IMR-90 (cell line): ENCODE results near the gene PKP3. TPM values are rescaled to one million over a fixed set of nuclear protein-coding genes. Genes with fewer than 3 reads are reported as not detected.

Source experiments
- ATAC-seq: fragments of 200-7000 bp; cut with Tn5 transposase; 2 replicates; pipeline ENCODE4 v1.9.1; 2020; ENCODE audit warnings: low read depth, mild to moderate bottlenecking, moderate library complexity
- BruUV-seq: library from RNA; stranded (reverse); fragments of 400-500 nt; replicated peaks from 2 replicates; lab custom pipeline; 2021; lab: Mats Ljungman, UMichigan
- CTCF ChIA-PET: fragments of 300-600 bp; formaldehyde crosslinking; extraction: SDS; loops from one replicate; lab custom pipeline; 2021; ENCODE audit warnings: antibody characterized with exemption; lab: Yijun Ruan, JAX
- POLR2A ChIA-PET: fragments of 300-600 bp; sonication (Branson Sonifier 250); formaldehyde crosslinking; loops from one replicate; lab custom pipeline; 2022; ENCODE audit warnings: antibody characterized with exemption; ENCODE audit not compliant: unreplicated experiment; lab: Charles Lee
- DNase-seq: peaks from one replicate; pipeline ENCODE4 v3.0.0; 2013
- H2AFZ ChIP-seq: replicated peaks from 2 replicates; pipeline ENCODE3; 2013; ENCODE audit warnings: low read length, mild to moderate bottlenecking; ENCODE audit not compliant: poor library complexity
- H2AK5ac ChIP-seq: 2 replicates; pipeline ENCODE4 v1.6.1; 2013; ENCODE audit warnings: low read depth, low read length, inconsistent platforms
- H2AK9ac ChIP-seq: replicated peaks from 2 replicates; pipeline ENCODE3; 2013; ENCODE audit warnings: mild to moderate bottlenecking, low read depth, low read length, moderate library complexity; ENCODE audit not compliant: poor library complexity
- H2BK120ac ChIP-seq: 2 replicates; pipeline ENCODE4 v1.6.1; 2013; ENCODE audit warnings: low read depth, low read length, inconsistent platforms
- H2BK15ac ChIP-seq: 3 replicates; pipeline ENCODE4 v1.6.1; 2013; ENCODE audit warnings: low read depth, low read length, inconsistent platforms
- H2BK20ac ChIP-seq: 2 replicates; pipeline ENCODE4 v1.6.1; 2013; ENCODE audit warnings: low read depth, mild to moderate bottlenecking, inconsistent platforms, low read length, moderate library complexity
- H2BK5ac ChIP-seq: 2 replicates; pipeline ENCODE4 v1.6.1; 2013; ENCODE audit warnings: mild to moderate bottlenecking, low read depth, low read length, inconsistent platforms; ENCODE audit not compliant: poor library complexity, severe bottlenecking
- H3K14ac ChIP-seq: replicated peaks from 2 replicates; pipeline ENCODE4 v1.6.1; 2013; ENCODE audit warnings: low read depth, low read length, inconsistent platforms
- H3K18ac ChIP-seq: 2 replicates; pipeline ENCODE4 v1.6.1; 2013; ENCODE audit warnings: low read depth, low read length, control low read depth
- H3K23ac ChIP-seq: 2 replicates; pipeline ENCODE4 v1.6.1; 2013; ENCODE audit warnings: low read depth, low read length, inconsistent platforms
- H3K27ac ChIP-seq: 2 replicates; pipeline ENCODE4 v1.5.1; 2013; ENCODE audit warnings: mild to moderate bottlenecking, control low read depth, low read length; ENCODE audit not compliant: insufficient read depth
- H3K27me3 ChIP-seq: 2 replicates; pipeline ENCODE4 v1.6.1; 2013; ENCODE audit warnings: low read length; ENCODE audit not compliant: control insufficient read depth, insufficient read depth
- H3K36me3 ChIP-seq: 2 replicates; pipeline ENCODE4 v1.6.1; 2013; ENCODE audit warnings: low read length, mixed read lengths; ENCODE audit not compliant: control insufficient read depth, insufficient read depth
- H3K4ac ChIP-seq: 2 replicates; pipeline ENCODE4 v1.6.1; 2013; ENCODE audit warnings: low read depth, low read length, inconsistent platforms
- H3K4me1 ChIP-seq: 2 replicates; pipeline ENCODE4 v1.6.1; 2013; ENCODE audit warnings: low read length, mixed read lengths; ENCODE audit not compliant: control insufficient read depth, insufficient read depth
- H3K4me2 ChIP-seq: 2 replicates; pipeline ENCODE4 v1.6.1; 2013; ENCODE audit warnings: low read depth, mild to moderate bottlenecking, control low read depth, low read length, moderate library complexity
- H3K4me3 ChIP-seq: 2 replicates; pipeline ENCODE4 v1.5.1; 2013; ENCODE audit warnings: low read depth, mild to moderate bottlenecking, control low read depth, low read length, moderate library complexity; ENCODE audit not compliant: insufficient read depth
- H3K56ac ChIP-seq: 2 replicates; pipeline ENCODE4 v1.6.1; 2013; ENCODE audit warnings: low read length, inconsistent platforms; ENCODE audit not compliant: insufficient read depth; ENCODE audit errors: extremely low read depth
- H3K79me1 ChIP-seq, 2 experiments: 2 replicates each; pipeline ENCODE4 v1.6.1; 2013; ENCODE audit warnings: low read length in 2 of 2, inconsistent platforms in 1 of 2, low read depth in 1 of 2
- H3K9ac ChIP-seq: 2 replicates; pipeline ENCODE4 v1.6.1; 2013; ENCODE audit warnings: low read depth, low read length, control low read depth
- H3K9me1 ChIP-seq: 2 replicates; pipeline ENCODE4 v1.6.1; 2013; ENCODE audit warnings: low read length, inconsistent platforms; ENCODE audit not compliant: insufficient read depth
- H3K9me3 ChIP-seq: 2 replicates; pipeline ENCODE4 v1.6.1; 2013; ENCODE audit warnings: low read length; ENCODE audit not compliant: control insufficient read depth, insufficient read depth
- H4K20me1 ChIP-seq: 2 replicates; pipeline ENCODE4 v1.6.1; 2013; ENCODE audit warnings: low read length, inconsistent platforms; ENCODE audit not compliant: insufficient read depth
- H4K5ac ChIP-seq: 2 replicates; pipeline ENCODE4 v1.6.1; 2013; ENCODE audit warnings: mild to moderate bottlenecking, low read depth, low read length, control low read depth
- H4K8ac ChIP-seq, 2 experiments: 2 replicates each; pipeline ENCODE4 v1.6.1; 2013; ENCODE audit warnings: low read depth in 2 of 2, low read length in 2 of 2, control low read depth in 1 of 2, inconsistent platforms in 1 of 2
- H4K91ac ChIP-seq: 2 replicates; pipeline ENCODE4 v1.6.1; 2013; ENCODE audit warnings: low read depth, low read length, inconsistent platforms; ENCODE audit not compliant: insufficient read depth
- CEBPB ChIP-seq: IDR thresholded peaks from 2 replicates; pipeline ENCODE4 v1.6.1; 2012; ENCODE audit warnings: low read depth, low read length, improper control_type of control experiment
- ELK1 ChIP-seq: fragments of 150-350 bp; IDR thresholded peaks from 2 replicates; pipeline ENCODE4 v1.6.1; 2016; ENCODE audit warnings: low read depth, mild to moderate bottlenecking, low read length, moderate library complexity, borderline replicate concordance
- MAZ ChIP-seq: IDR thresholded peaks from 2 replicates; pipeline ENCODE4 v1.6.1; 2012; ENCODE audit warnings: low read depth, mild to moderate bottlenecking, low read length, improper control_type of control experiment, moderate library complexity, borderline replicate concordance
- MXI1 ChIP-seq: IDR thresholded peaks from 2 replicates; pipeline ENCODE4 v1.6.1; 2012; ENCODE audit warnings: low read depth, mild to moderate bottlenecking, low read length, moderate library complexity, borderline replicate concordance
- WGBS, 2 experiments: methylation state at CpG; one replicate each; pipeline versions ENCODE4 v1.1.5 to v1.1.7; 2013; ENCODE audit warnings: missing lambda C conversion rate in 2 of 2; ENCODE audit not compliant: insufficient read length in 1 of 2; ENCODE audit errors: extremely low coverage in 2 of 2; 5-methylcytosine and 5-hydroxymethylcytosine counted together
- dilution Hi-C: fragments of 300-500 bp; cut with HindIII; formaldehyde crosslinking; loops from one replicate; pipeline ENCODE4 v1.14.3; 2018; ENCODE audit warnings: low sequenced_read_pairs; ENCODE audit not compliant: unreplicated experiment
- in situ Hi-C: fragments of 300-500 bp; cut with MboI; formaldehyde crosslinking; loops from 3 replicates; pipeline ENCODE4 v1.14.3; 2019; ENCODE audit warnings: low sequenced_read_pairs, inconsistent platforms, mixed read lengths
- intact Hi-C: fragments of 100-400 bp; cut with micrococcal nuclease; formaldehyde crosslinking; loops from 2 replicates; pipeline ENCODE4 v1.10.0; 2022
- polyA plus RNA-seq, 3 experiments: library from polyadenylated mRNA; depleted of rRNA; stranded (reverse); fragments of >200 nt; gene quantifications; 2 replicates each; pipeline ENCODE4 v1.2.3, GENCODE V29; 2012; ENCODE audit warnings: low replicate concordance in 1 of 3
- total RNA-seq: library from RNA; depleted of rRNA; stranded (reverse); fragments of >200 nt; gene quantifications from 2 replicates; pipeline ENCODE4 v1.2.3, GENCODE V29; 2012

PKP3 gene
- total and polyA plus RNA-seq, 2 of the 4 experiments (the other 2 are of a cell fraction): 1.5 to 2.2 TPM

- dilution Hi-C loops: no loop called here
- CTCF ChIA-PET: interaction anchor here (0.9 to 2.2 kb wide), 3 partner anchors 8 to 52 kb away, joined by 3 to 6 read pairs (median 5); no protein-coding TSS in a partner anchor
- Histone ChIP-seq H3K9me3 (peaks cover 4% of the 10 kb centered on the region; the same call in 1 of the 2 replicates), H4K91ac (no peak overlapping the region), H3K27me3 (peaks cover 33% of the 10 kb centered on the region), H3K4ac (no peak overlapping the region), H3K36me3 (no peaks in the 10 kb centered on the region), H3K79me1 (no peaks in the 10 kb centered on the region), H4K20me1 (no peaks in the 10 kb centered on the region), H2BK120ac (no peak overlapping the region), H4K5ac (no peak overlapping the region), H3K9ac (no peak overlapping the region), H3K56ac (no peak overlapping the region), H3K9me1 (no peaks in the 10 kb centered on the region), H3K4me2 (no peak overlapping the region), H2BK15ac (no peak overlapping the region), H3K27ac (no peak overlapping the region), H3K4me3 (no peak overlapping the region), H2BK5ac (no peak overlapping the region), H2BK20ac (no peak overlapping the region), H3K23ac (no peak overlapping the region), H2AFZ (no peak overlapping the region), H3K4me1 (peaks cover 2% of the 10 kb centered on the region; the same call in 1 of the 2 replicates), H4K8ac (no peak overlapping the region), H2AK9ac (peak overlapping the region; percentile 57), H3K14ac (no peak overlapping the region), H2AK5ac (no peak overlapping the region), H3K18ac (no peak overlapping the region)
- BruUV-seq: no TSS peak
- intact Hi-C loops: loop anchor here (10.0 kb wide), 1 partner anchor 75 kb away; the partner anchor contains the start of gene B4GALNT4
- DNase-seq: no peak
- TF ChIP-seq ELK1: no peak
- no peak for TF ChIP-seq MXI1
- TF ChIP-seq MAZ: no peak
- no peak for TF ChIP-seq CEBPB
- in situ Hi-C loops: no loop called here
- POLR2A ChIA-PET: no interaction called here
- ATAC-seq: no peak
- 80% methylated on average over 14 of the region's 23 CpGs; no CpG with 5 or more reads in 1 of the 2 experiments for WGBS, 2 experiments
Observed at GRCh38 chr11:439315-440064, 45.5 kb downstream of the PKP3 start.
